Activated CD4-positive, alpha-beta T cell treated with anti-CD3 and anti-CD28 coated beads, Interleukin-10, Interleukin-2, amounts not matched to agents 100 ng/mL and 50 ng/mL, durations not matched to agents 16 hours and 8 hours (primary cell): ENCODE data around the gene NLRP5.
A peak's percentile ranks its signal among the peaks of the same experiment; 100 is the strongest.
"Not testable (repeated sequence)": the region's sequence is repeated elsewhere in the genome, so short reads cannot be mapped to it uniquely, and the experiment has no call there.

Experiments used
- DNase-seq: peaks from one replicate; pipeline ENCODE4 v3.0.0-alpha.2; 2020

Gene NLRP5

DNA sequence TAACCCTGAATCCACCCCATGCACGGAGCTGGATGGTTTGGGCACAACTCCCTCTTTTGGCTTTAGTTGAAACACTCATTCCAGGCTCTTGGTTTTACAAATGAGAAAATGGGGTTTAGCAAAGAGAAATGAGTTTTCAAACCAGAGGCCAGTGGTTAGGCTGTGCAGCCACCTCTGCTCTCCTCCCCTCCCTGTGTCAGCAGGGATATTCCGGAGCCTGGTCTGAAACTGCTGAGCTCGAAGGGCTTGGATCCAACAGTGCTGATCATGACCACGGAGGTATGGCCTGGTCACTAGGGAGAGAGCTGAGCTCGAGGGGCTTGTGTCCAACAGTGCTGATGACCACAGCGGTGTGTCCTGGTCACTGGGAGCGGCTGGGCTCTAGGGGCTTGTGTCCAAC, 93.0 kb downstream of the NLRP5 start:
- no peak for DNase-seq

DNA sequence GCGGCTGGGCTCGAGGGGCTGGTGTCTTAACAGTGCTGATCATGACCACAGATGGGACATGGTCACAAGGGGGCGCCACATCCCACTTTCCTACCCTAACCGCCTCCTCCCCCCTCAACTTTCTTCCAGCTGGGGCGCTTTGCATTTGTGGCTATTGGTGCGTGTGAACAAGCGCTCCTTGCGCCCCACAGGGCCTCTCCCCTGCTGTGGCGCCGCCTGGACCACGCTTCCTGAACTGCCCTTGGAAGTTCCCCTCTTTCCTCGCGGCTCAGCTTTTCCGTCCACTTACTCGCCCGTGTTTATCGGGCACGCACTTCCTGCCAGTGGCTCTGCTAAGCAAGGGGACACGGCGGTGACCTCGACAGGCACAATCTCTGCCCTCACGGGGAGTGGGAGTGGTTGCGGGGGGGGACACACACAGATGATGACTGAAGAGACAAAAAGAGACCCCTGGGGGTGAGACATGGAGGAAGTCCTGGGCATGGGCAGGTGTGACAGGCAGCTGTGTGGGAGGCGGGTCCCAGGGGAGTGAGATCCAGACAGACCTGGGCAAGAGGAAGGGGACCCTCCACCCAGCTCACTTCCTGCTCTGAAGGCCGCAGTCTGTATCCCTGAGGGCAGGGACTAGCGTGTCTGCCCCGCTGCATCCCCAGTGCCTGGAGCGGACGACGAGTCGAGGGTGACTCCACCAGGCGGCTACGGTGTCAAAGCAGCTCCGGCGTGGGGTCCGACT, 94.3 kb downstream of the NLRP5 start:
- peak; percentile 71 for DNase-seq

DNA sequence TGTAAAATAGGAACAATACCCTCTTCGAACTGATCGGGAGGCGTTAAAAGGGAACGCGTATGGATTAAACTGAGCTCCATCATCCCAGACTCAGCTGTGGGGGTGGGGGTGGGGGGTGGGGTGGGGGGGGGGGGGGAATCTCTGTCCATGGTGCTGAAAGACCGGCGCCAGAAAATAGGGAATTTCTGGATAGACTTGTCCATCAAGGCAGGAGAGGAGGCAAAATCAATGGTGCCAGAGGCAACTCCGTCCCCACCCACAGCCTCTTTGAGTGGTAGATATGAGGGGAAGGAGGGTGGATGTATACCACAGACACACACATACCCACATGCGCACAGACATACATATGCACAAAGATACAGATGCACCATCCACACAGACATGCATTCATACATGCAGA, 97.1 kb downstream of the NLRP5 start:
- DNase-seq = no peak

DNA sequence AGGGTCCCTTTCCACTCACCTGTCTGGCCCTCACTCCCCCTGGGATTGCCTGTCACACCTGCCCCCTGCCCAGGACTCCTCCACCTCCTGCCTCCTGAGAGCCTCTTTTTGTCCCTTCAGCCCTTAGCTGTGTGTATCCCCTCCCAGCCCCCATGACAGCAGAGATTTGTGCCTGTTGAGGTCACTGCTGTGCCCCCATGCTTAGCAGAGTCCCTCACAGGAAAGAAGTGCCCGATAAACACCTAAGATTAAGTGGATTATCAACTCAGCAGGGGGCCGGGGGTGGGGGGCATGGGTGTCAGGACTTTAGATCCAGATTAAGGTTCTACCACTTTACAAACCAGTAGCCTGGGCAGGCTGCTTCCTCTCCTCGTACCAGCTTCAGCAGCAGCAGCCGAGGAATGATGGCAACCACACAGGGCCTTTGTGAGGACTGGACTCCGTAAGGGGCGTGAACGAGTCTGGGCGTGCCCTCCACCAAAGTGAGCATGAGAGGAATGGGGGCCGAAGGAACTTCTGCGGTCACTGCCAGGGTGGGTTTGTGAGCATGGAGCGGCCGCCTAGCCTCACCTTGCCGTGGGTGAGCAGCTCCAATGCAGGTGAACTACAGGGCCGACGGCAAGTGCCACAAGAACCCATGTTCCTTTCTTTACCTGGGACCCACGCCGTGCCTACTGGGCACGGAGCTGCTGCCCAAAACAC, 98.4 kb downstream of the NLRP5 start:
- no peak for DNase-seq

DNA sequence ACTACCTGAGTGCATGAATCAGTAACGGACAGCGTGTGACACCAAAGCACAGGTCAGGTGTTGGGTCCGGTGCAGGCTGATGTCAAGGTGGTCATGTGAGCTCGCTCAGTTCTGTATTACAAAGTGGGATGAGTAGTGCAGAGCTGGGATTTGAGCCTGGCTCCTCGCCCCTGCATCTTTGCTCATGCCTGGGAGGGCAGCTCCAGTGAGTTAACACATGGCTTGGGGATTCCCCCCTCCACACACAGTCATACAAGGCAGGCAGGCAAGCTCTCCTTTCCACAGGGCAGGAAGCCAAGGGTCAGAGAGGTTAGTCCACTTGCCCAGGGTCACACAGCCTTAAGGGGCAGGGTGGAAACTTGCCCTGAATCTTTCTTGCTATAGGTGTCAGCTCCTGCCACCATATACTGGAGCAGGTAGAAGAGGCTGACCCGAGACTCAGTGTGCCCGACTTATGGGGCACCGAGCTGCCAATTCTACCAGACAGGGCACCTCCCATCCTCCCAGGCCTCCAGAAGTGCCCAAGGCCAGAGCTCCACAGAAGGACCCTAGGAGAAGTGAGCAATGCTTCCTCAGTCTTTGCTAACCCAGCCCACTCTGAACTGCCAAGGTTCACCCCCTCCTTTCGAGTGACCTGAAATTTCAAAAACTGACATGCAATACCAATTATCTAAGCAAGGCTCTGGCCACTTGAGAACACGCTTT, 99.1 kb downstream of the NLRP5 start:
- DNase-seq = no peak

DNA sequence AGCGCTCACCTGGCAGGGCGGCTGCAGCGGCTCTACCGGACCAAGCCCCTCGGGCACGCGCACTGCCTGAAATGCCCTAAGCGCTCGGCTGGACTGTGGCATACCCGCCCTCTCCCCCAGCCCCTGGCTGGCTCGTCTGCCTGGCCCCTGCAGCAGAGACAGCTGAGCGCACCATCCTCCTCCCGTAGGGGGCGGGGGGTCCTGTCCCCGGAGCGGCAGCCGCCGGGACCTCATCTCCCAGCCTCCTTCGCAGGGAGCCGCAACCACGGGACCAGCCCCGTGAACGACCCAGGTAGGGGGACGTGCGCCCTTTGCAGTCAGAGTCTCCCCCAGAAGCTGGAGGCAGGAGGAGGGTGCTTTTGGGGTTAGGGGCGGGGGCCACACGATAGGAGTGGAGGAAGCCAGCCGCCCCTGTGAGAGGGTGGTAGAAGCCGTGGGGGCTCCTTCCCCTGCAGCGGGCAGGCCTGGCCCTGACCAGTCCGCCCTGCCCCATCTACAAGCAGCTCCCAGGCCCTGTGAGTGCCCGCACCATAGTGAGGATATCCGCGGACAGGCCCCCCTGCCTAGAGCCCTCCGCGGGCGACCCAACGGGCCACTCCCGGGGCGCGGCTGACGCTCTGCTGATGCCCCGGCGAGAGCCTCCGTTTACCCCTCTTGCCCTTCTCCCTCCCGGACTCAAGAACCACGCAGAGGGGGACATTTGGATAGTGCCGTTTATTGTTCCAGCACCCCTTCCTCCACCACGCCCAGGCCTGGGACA, 100.3 kb downstream of the NLRP5 start:
- no peak for DNase-seq

DNA sequence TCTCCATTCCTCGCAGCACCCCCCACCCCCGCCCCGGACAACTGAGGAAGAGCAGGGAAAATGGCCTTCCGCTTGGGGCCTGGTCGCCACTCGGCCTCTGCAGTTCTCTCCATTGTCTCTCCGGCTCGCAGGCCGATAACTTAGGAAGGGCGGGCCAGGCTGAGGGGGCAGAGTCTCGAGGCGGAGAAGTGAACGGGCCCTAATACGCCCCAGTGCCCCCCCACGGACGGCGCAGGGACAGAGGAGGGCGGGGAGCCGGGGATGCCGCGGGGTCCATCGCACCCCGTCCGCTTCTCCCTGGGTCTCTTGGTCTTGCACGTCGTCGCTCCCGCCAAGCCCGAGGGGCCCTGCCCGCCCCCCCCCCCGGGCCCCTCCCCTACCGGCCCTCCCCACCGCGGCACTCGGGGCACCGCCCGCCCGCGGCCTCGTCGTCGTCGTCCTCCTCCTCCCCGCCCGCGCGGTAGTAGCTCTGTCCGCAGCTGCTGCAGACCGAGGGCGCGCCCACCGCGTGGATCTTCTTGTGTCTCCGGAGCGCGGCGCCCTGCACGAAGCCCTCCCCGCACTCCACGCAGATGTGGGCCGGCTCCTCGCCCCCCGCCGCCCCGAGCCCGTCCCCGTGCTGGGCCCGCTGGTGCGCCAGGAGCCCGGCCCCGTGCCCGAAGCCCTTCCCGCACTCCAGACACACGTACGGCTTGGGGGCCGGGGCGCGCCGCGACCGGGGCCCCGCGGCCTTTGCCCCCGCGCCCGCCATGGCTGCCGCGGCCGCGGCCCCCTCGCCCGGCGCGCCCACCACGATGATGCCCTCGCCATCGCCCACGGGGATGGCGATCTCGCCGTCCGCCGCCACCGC, 101.3 kb downstream of the NLRP5 start:
- no peak for DNase-seq

DNA sequence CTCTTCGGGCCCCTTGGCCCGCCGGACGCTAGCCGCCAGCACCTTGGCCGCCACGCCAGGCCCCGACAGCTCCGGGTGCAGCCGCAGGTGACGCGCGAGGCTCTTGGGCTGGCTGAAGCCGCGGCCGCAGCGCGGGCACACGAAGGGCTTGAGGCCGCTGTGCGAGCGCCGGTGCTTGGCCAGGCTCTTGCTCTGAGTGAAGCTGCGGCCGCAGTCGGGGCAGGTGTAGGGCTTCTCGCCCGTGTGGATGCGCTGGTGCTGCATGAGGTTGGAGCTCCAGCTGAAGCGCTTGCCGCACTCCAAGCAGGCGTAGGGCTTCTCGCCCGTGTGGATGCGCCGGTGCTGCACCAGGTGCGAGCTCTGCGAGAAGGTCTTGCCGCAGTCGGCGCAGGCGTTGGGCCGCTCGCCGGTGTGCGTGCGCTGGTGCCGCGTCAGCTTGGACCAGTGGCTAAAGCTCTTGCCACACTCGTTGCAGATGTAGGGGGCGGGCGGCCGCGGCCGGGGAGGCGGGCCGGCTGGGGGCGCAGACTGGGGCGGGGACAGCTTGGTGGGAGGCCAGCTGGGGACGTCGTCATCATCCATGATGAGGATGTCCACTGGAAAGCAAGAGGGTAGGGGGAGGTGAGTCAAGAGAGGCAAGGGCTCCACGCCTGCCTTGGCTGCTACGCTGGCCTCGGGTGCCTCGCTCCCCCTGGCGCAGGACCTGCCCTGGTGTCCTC, 102.1 kb downstream of the NLRP5 start:
- DNase-seq = no peak

DNA sequence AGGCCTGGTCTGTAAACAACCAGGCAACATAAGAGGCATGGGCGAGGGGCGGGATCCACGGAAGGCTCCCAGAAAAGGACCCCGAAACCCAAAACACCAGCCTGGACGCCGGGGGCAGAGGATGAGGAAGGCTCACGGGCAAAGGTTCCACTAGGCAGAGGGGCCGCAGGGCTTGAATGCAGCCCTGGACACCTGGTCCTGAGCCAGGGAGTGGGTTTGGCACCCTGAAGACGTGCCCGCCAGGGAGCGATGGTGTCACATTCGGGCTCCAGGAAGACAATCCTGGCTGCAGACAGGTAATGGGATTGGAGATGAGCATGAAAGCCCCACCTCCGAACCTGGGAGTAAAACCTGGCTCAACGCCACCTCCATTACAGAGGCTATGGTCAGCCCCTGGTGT, 102.8 kb downstream of the NLRP5 start:
- no peak for DNase-seq

DNA sequence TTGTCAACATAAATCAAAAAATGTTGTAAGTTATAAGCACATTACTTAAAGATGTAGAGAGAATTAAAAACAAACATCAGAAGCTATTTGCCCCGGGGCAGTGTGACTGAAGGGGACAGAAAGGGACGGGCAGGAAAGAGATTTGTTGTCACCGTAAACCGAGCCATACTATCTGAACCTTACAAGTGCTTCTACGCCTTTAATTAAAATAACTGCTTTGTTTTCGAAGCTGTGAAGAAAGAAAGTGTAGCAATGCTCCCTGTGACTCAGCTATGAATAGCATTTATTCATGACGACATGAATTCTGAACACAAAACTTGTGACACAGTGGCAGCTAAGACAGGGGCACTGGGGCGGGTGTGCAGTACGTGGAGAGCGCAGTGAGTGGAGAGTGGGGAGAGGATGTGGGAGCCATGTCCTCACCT, 104.5 kb downstream of the NLRP5 start:
- DNase-seq = no peak

DNA sequence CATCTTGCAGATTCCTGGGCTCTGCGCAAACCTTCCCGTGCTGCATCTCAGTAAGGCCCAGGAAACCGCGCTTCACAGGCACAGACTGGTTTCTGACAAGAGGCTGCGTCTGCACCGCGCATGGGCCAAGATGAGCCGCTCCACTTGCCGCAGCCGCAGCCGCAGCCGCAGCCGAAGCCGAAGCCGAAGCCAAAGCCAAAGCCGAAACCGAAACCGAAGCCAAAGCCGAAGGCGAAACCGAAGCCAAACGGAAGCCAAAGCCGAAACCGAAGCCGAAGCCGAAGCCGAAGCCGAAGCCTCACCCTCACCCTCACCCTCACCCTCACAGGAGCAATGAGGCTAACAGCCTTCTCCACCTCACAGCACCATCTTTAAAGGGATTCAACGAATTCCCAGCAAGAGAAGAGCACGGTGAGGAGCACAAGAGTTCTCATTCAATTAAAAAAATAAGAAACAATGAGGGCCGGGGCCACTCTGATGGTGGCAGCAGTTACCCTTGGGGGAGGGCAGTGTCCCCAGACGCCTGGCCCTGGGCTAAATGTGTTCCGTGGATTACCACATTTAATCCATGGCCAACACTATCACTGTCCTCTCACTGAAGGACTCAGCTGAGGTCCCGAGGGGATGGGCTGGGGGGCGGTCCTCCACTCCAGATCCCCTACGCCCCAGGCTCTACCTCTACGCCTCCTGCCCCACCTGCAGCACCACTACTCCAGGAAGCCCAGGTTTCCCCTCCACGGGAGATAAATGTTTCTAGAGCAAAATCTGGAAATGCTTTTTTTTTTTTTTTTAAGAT, 105.4 kb downstream of the NLRP5 start:
- no peak for DNase-seq

DNA sequence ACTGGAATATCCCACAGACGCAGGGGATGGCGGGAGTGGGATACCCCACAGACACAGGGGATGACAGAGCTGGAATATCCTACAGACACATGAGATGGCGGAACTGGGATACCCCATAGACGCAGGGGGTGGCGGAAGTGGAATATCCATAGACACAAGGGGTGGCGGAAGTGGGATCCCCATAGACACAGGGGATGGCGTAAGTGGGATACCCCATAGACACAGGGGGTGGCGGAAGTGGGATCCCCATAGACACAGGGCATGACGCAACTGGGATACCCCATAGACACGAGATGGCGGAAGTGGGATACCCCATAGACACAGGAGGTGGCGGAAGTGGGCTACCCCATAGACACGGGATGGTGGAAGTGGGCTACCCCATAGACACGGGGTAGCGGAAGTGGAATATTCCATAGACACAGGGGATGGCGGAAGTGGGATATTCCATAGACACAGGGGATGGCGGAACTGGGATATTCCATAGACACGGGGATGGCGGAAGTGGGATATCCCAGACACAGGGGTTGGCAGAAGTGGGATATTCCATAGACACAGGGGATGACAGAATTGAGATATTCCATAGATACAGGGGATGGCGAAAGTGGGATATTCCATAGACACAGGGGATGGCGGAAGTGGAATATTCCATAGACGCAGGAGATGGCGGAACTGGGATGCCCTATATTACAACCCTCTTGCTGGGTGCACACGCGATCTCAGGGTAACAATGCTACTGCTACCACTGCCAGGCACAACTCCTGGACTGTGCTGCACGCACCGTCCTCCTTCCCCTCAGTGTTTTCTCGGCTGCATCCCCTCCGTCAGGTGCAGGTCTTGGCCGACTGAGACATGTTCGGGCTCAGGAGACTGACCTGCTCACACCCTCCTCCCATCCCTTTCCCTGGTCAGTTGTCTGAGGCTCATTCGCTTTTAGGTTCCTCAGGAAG, 106.4 kb downstream of the NLRP5 start:
- no peak for DNase-seq

DNA sequence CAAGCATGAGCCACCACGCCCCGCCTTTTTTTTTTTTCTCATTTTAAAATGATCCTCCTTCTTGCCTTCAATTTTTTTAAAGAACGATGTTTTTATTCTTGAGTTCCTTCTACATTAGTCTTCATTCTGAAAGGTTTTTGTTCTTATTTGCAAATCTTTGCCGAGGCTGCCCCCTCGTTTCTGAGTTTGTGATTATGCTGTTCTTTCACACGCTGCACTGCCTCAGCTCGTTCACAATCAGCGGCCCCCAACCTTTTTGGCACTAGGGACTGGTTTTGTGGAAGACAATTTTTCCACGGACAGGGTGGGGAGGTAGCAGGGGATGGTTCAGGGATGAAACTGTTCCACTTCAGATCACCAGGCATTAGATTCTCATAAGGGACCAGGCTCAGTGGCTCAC, 107.9 kb downstream of the NLRP5 start:
- DNase-seq = no peak

DNA sequence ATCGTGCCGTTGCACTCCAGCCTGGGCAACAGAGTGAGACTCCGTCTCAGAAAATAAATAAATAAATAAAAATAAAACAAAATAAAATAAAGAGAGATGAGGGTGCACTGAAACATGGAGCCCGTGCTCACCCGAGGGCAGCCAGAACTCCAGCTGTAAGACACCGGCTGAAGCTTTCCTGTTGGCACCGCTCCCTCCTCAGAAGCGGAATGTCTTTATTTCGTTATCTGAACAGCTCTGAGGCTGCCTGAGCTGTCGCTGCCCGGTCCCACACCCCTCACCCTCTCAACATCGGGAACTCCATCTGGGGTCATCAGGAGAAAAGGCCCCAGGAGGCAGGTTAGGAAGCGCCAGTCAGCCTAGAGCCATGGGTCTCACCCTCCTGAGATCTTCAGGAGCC, 110.1 kb downstream of the NLRP5 start:
- DNase-seq = no peak

DNA sequence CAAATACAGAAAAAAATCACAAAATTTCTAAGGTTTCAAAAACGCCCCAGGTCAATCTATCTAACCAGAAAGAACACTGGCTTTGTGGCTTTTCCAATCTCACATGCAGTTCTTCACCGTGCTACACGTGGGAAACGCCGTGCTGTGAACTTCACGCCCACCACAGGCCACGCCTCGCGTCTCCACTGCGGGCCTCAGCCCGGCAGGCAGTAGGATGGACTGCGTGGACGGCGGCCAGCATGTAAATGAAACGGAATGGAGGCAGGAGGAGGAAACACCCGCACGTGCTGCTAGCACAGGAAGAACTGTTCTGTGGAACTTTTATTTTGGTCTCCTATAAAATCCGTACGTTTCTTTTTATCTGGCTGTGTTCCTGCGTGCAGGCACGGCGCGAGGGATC, 110.7 kb downstream of the NLRP5 start:
- no peak for DNase-seq

DNA sequence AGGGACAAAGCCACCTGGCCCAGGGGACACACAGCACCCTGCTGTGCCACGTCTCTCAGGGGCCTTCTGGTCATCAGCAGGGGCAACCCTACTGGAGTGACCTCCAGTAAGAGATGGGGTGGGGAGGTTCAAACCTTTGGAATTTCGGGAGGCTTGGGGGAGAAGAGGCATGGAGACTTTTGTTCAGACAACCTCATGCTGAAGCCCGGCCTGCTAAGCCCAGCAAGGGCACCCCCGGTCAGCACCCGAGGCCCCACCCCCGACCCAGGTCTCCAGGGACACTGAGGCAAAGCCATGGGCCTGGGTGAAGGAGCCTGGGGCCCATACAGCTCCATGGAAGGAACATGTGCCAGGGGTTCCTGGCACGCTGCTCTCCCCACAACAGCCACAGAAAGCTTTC, 111.2 kb downstream of the NLRP5 start:
- no peak for DNase-seq

DNA sequence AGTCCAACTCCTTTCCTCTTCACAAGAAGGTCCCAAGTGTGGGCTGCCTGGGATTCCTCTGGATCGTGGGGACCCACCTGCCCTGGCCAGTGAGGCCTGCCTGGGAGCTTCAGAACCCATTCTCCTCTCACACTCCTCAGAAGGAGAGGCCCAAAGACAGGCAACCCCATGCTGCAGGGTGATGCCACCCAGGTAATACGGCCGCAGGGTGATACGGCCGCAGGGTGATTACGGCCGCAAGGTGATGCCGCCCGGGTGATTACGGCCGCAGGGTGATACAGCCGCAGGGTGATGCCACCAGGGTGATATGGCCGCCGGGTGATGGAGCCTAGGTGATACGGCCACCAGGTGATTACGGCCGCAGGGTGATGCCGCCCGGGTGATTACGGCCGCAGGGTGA, 111.7 kb downstream of the NLRP5 start:
- DNase-seq = not testable (repeated sequence)

DNA sequence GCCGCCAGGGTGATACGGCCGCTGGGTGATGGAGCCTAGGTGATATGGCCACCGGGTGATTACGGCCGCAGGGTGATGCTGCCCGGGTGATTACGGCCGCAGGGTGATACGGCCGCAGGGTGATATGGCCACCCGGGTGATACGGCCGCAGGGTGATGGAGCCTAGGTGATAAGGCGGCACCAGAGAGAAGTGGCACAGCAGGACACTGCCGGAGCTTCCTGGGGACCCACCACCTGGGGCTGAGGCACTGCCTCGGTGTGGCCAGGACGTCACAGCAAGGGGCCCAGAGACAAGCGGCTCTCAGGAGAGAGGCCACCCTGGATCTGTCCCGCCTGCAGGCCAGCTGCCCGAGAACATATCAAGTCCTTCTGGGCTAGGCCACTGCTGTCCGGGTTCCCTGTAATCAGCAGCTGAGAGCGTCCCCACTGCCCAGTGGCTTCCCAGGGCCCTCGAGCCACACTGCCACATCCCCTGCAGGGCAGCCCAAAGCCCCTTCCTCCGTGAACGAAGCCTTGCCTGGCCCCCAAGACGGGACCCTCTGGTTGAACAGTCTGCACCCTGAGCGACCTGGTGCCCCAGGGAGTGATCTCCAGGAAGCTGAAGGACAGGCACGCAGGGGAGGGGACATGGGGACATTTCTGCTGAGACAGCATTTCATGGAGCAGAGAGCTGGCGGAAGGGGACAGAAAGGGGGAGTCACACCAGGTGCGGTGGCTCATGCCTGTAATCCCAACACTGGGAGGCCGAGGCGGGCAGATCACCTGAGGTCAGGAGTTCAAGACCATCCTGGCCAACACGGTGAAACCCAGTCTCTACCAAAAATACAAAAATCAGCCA, 112.4 kb downstream of the NLRP5 start:
- DNase-seq = no peak
